ENCODE results near the gene PROZ.

Gene PROZ

DNA sequence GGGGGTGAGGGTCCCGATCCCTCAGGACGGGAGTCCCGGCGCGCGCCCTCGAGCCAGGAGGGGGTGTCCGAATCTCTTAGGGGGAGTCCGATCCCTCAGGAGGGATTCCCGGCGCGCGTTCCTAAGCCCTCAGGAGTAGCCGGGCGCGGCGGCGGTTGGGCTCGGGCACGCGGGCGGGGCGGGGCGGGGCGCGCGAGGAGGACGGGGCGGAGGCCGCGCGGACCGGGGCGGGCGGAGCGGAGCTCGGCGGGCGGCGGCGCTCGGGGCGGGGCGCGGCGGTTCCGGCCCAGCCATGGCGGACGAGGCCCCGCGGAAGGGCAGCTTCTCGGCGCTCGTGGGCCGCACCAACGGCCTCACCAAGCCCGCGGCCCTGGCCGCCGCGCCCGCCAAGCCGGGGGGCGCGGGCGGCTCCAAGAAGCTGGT, 50.9 kb downstream of the PROZ start, which contains the start of gene CUL4A:
TSS of gene CUL4A (plus strand) at position 278 of the 423 bp plus-strand sequence. CDS start at position 293, 15 bp downstream.
- TF ChIP-seq, protein P1, sequence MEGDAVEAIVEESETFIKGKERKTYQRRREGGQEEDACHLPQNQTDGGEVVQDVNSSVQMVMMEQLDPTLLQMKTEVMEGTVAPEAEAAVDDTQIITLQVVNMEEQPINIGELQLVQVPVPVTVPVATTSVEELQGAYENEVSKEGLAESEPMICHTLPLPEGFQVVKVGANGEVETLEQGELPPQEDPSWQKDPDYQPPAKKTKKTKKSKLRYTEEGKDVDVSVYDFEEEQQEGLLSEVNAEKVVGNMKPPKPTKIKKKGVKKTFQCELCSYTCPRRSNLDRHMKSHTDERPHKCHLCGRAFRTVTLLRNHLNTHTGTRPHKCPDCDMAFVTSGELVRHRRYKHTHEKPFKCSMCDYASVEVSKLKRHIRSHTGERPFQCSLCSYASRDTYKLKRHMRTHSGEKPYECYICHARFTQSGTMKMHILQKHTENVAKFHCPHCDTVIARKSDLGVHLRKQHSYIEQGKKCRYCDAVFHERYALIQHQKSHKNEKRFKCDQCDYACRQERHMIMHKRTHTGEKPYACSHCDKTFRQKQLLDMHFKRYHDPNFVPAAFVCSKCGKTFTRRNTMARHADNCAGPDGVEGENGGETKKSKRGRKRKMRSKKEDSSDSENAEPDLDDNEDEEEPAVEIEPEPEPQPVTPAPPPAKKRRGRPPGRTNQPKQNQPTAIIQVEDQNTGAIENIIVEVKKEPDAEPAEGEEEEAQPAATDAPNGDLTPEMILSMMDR (IDR thresholded peaks at IDR 0.05; ENCODE audit: control insufficient read depth, extremely low read depth, insufficient read depth), result no peak
- DNase-seq (ENCODE audit: low read depth), result no peak
- H3K4me3 ChIP-seq (ENCODE audit: low read depth, low read length), result peak within 1 kb of the TSS; percentile 65

DNA sequence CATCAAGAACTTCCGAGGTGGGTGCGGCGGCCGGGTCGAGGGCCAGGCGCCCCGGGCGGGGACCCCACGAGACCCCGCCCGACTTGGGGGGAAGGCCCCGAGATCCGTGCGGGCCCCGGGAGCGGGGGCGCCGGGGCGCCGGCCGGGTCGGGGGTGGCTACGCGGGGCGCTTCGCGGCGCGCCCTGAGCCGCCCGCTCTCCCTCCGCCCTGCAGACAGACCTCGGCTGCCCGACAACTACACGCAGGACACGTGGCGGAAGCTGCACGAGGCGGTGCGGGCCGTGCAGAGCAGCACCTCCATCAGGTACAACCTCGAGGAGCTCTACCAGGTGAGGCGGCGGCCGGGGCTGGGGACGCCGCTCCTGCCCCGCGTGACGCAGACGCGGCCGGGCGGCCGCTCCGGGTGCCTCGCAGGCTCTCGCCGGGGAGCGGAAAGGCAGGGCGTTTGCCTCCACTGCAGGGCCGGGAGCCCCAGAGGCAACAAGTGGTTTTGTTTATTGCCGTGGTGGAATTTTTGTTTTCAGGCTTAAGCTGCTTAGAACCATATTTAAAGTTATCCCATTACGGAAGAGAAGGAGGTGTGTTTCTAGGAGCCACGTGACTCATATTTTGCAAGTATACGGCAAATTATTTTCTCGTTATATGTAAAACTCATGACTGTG, 51.4 kb downstream of the PROZ start:
- TF ChIP-seq, protein P1 (IDR thresholded peaks at IDR 0.05; ENCODE audit: control insufficient read depth, extremely low read depth, insufficient read depth), result no peak
- peak; percentile 46 for DNase-seq (ENCODE audit: low read depth)
- peak overlapping the region; percentile 65 for H3K4me3 ChIP-seq (ENCODE audit: low read depth, low read length)

DNA sequence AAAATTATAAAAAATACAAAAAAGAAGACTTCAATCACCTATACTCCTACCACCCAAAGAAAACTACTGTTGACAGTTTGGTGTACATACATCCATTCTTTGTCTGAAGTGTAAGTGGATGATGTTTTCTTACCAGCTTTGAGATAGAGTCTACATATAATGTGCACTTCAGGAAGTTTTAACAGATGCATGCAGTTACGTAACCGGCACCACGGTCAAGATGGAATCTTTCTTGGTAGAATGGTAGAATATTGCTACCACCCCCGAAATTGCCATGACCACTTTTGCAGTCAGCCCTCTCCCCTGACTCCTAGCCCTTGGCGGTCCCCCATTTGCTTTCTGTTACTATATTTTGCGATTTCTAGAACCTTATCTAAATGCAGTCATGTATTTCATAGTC, 52.4 kb downstream of the PROZ start:
- TF ChIP-seq, protein P1 (IDR thresholded peaks at IDR 0.05; ENCODE audit: control insufficient read depth, extremely low read depth, insufficient read depth), result no peak
- peak overlapping the region; percentile 65 for H3K4me3 ChIP-seq (ENCODE audit: low read depth, low read length)
- DNase-seq (ENCODE audit: low read depth), result no peak

DNA sequence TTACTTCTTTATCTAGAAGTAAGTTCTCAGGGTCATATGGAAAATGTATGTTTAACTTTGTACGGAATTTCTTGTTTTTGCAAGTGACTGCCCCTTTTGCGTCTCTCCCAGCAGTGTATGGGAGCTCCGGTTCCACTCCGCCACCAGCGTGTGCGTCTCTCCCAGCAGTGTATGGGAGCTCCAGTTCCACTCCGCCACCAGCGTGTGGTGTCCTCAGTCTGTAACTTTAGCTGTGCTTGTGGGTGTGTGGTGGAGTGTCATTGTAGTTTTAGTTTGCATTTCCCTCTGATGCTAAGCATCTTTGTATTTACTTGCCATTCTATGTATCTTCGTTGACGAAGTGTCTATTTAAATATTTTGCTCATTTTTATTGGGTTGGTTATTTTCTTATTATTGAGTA, 53.3 kb downstream of the PROZ start:
- no peak for DNase-seq (ENCODE audit: low read depth)
- TF ChIP-seq, protein P1 (IDR thresholded peaks at IDR 0.05; ENCODE audit: control insufficient read depth, extremely low read depth, insufficient read depth), result no peak
- no peak overlapping the region for H3K4me3 ChIP-seq (ENCODE audit: low read depth, low read length)

DNA sequence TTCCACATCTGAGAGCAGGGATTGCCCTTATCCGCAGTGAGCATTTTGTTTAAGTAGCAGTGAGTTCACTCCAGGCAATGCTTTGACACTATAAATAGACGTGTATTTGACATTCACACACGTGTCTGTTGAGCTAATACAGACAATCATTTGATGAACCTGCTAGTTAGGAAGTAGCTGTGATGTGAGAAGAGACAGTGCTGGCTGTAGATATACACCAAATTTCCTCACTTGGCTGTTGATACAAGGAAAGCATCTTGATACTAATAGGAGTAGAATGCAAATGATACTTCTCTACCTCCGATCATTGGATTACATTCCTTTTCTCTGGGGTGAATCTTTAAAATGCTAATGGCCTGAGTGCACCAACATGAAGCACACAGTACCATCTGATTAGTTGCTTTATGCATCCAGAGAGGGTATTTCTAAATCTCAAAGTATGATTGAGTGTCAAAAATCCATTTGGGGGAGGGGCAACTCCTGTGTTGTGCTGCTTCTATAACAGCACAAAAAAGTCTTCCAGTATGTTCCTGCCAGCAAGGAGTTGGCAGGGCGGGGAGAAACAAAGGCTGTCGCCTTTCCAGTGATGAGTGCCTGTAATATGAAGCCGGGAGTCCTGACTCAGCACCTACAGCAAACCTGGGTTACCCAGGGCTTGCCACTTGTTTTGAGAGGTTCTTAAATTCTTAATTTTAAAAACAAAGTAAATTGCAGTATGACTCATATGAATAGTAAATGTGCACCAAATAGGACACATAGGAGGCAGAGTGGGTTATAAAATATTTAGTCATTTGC, 58.0 kb downstream of the PROZ start:
- TF ChIP-seq, protein P1 (IDR thresholded peaks at IDR 0.05; ENCODE audit: control insufficient read depth, extremely low read depth, insufficient read depth), result no peak
- peak overlapping the region; percentile 12 for H3K4me3 ChIP-seq (ENCODE audit: low read depth, low read length)
- DNase-seq (ENCODE audit: low read depth), result peak; percentile 71

DNA sequence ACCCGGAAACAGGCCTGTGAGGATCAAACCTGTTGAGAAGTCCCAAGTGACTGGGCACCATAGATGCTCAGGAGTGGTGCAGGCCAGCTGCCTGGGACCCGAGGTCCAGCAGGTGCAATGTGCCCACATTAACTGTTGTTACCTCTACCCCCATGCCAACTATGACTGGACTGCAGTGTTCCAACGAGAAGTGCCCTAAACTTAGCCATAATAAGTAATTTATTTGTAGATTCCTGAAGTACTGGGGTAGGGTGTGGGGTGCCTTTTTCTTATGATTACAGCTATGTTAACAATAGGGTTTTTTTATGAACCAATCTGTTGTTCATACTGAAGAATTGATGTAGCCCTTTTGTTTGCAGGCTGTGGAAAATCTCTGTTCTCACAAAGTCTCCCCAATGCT, 60.1 kb downstream of the PROZ start:
- TF ChIP-seq, protein P1 (IDR thresholded peaks at IDR 0.05; ENCODE audit: control insufficient read depth, extremely low read depth, insufficient read depth), result no peak
- H3K4me3 ChIP-seq (ENCODE audit: low read depth, low read length), result no peak overlapping the region
- DNase-seq (ENCODE audit: low read depth), result no peak
